ENCODE data around the gene SLC35E4.
"Not testable (repeated sequence)": the region's sequence is repeated elsewhere in the genome, so short reads cannot be mapped to it uniquely, and the experiment has no call there.

The SLC35E4 gene, protein sequence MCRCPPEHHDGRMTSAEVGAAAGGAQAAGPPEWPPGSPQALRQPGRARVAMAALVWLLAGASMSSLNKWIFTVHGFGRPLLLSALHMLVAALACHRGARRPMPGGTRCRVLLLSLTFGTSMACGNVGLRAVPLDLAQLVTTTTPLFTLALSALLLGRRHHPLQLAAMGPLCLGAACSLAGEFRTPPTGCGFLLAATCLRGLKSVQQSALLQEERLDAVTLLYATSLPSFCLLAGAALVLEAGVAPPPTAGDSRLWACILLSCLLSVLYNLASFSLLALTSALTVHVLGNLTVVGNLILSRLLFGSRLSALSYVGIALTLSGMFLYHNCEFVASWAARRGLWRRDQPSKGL

GRCh38 chr22:30635273-30636225 is at the start of gene SLC35E4:
Gene SLC35E4, plus strand, starts transcription at chr22:30635781. Its CDS starts 670 bp downstream, at chr22:30636451.
- DNase-seq = peak; percentile 97

DNA sequence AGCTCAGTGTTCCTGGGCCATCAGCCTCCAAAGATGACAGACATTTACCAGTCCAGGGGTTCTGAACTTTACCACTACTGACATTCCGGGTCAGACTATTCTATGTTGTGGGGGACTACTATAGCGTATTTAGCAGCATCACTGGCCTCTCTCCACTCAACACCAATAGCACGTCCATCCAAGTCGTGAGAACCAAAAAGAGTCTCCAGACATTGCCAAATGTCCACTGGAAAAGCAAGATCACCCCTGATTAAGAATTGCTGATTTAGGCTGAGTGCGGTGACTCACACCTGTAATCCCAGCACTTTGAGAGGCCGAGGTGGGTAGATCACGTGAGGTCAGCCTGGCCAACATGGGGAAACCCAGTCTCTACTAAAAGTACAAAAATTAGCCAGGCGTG is 49.2 kb upstream of the SLC35E4 start:
- no peak for DNase-seq

GRCh38 chr22:30591191-30591587 is 44.4 kb upstream of the SLC35E4 start:
- no peak for DNase-seq

GRCh38 chr22:30591588-30592359 is 43.8 kb upstream of the SLC35E4 start, which contains the start of gene PES1:
Gene PES1, minus strand, starts transcription at chr22:30591910. Its CDS starts 77 bp downstream, at chr22:30591833.
- peak; percentile 95 for DNase-seq

- not testable (repeated sequence) for DNase-seq
Observed at GRCh38 chr22:30592360-30592713, 43.2 kb upstream of the SLC35E4 start.

- no peak for DNase-seq
Observed at GRCh38 chr22:30596199-30596598, 39.4 kb upstream of the SLC35E4 start.

DNA sequence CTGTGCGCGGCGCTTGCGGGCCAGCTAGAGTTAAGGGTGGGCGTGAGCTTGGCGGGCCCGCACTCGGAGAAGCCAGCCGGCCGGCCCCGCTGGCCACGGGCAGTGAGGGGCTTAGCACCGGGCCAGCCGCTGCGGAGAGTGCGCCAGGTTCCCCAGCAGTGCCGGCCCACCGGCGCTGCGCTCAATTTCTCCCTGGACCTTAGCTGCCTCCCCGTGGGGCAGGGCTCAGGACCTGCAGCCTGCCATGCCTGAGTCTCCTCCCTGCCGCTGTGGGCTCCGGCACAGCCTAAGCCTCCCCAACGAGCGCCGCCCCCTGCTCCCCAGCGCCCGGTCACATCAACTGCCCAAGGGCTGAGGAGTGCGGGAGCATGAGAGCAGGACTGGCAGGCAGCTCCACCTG is 38.7 kb upstream of the SLC35E4 start:
- DNase-seq = no peak

DNA sequence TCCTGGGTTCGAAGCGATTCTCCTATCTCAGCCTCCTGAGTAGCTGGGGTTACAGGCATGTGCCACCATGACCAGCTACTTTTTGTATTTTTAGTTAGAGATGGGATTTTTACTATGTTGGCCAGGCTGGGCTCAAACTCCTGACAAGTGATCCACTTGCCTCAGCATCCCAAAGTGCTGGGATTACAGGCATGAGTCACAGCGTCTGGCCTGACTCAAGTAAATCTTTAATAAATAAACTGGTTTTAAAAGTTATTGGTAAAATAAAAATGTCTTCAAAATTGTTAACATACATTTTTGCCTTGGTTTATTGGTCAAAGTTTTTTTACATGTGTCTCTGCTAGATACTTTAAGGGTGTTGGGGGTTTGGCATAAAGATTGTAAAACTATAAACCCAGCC is 36.6 kb upstream of the SLC35E4 start:
- DNase-seq = no peak

DNA sequence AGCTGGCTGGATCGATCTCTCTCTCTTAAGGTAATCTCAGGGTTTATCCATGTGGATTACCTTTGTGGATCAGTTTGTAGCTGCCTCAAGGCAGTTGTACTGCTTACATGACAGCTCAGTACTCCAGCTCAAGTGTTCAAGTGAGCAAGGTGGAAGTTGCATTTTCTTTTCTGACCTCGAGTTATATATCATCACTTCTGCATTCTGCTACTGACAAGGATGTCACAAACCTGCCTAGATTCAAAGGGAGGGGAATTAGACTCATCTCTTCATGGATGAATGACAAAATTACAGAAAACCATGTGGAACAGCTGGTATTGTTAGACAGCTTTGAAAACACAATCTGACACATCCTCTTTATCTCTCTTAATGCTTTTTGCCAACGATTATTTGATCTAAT is 34.7 kb upstream of the SLC35E4 start:
- DNase-seq = no peak

DNA sequence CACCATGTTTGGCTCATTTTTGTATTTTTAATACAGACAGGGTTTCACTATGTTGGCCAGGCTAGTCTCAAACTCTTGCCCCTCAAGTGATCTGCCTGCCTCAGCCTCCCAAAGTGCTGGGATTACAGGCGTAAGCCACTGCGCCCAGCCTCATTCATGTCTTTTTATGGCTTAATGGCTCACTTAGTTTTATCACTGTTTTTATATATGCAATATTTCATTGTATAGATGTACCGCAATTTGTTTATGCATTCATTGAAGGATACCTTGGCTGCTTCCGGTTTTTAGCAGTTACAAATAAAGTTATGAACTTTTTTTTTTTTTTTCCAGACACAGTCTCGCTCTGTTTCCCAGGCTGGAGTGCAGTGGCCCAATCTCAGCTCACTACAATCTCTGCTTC is 34.1 kb upstream of the SLC35E4 start:
- no peak for DNase-seq

DNA sequence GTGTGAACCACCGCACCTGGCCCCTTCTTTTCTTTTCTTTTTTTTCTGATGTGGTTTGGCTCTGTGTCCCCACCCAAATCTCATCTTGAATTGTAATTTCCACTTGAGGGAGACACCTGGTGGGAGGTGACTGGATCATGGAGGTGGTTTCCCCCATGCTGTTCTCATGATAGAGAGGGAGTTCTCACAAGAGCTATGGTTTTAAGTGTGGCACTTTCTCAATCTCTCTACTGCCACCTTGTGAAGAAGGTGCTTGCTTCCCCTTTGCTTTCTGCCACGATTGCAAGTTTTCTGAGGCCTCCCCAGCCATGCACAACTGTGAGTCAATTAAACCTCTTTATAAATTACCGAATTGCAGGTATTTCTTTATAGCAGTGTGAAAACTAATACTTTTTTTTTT is 33.5 kb upstream of the SLC35E4 start:
- no peak for DNase-seq

GRCh38 chr22:30603801-30604200 is 31.8 kb upstream of the SLC35E4 start:
- no peak for DNase-seq

GRCh38 chr22:30604723-30605122 is 30.9 kb upstream of the SLC35E4 start:
- DNase-seq = no peak

GRCh38 chr22:30605449-30606110 is 30.0 kb upstream of the SLC35E4 start:
- DNase-seq = peak; percentile 56

GRCh38 chr22:30606455-30607299 is 28.9 kb upstream of the SLC35E4 start, which contains the start of gene TCN2:
Gene TCN2, plus strand, starts transcription at chr22:30607174. Its CDS starts 158 bp downstream, at chr22:30607332.
- peak; percentile 53 for DNase-seq

GRCh38 chr22:30607300-30607930 is 28.2 kb upstream of the SLC35E4 start:
- DNase-seq = no peak

DNA sequence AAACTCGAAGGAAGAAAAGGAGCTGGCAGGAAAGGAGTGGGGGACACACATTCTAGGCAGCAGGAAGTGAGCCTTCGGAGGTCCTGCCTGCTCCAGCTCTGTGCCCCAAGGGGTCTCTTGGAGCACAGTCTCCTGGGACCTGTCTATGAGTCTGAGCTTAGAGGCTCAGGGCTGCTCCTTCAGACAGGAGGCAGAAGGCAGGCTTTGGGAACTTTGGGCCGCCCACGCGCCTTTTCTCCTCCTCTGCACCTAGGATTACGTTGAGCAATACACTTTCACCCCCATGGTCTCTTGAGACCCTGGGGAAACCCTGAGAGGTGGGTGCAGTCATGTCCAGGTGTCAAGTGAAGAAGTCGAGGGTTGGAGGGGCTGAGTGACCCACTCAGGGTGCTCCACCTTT is 27.6 kb upstream of the SLC35E4 start:
- DNase-seq = no peak

DNA sequence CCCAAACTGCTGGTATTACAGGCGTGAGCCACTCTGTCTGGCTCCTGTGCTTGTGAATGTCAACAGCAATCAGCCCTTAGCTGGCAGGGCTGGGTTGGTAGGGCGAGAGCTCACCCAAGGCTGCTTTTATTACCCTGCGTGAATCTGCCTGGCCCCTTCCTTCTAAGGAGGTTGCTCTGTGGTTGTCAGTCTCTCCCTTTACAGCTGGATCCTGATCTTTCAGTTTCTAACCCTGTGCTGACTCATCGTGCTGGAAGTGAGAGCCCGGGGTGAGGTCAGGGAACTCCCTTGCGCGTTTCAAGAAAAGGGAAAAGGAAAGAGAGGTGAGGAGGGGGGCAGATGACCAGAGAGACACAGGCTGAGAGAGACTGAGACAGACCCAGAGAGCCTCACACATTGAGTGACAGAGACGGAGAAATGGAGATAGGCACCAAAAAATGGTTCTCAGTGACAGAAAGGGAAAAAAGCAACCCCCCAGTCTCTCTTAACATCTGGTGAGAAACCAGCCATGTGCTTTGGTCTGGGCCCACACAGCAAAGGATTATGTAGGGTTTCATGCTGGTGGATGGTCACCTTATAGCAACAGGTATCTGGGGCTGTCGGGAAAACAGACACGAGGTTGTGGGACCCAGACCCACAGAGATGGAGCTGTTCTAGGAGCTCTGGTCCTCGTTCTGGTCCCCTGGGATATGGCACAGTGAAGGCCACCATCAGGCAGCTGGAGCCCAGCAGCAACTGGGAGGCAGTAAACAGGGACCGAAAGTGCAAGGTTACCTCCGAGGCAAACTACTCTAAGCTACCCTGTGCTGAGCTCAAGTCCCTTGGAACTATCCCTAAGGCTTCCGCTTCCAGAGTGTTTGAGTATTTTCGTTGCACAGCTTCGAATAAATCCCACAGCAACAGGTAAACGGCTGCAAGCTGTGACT is 26.1 kb upstream of the SLC35E4 start:
- no peak for DNase-seq

DNA sequence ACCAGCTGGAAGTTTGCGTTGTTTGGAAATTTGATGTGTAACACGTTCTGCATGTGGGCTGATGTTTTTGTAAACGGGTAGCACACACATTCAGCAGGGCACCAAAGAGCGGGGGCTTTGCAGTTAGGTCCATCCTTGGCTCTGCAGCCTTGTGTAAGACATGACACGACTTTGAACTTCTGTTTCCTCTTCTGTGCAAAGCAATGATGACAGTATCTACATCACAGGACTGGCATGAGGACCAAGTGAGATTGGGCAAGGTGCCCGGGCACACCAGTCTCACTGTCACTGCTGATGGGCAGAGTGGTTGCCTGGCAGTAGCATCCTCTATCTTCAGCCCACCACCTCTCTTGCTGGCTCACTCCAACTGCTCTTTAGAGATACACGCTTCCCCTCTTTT is 25.3 kb upstream of the SLC35E4 start:
- no peak for DNase-seq

DNA sequence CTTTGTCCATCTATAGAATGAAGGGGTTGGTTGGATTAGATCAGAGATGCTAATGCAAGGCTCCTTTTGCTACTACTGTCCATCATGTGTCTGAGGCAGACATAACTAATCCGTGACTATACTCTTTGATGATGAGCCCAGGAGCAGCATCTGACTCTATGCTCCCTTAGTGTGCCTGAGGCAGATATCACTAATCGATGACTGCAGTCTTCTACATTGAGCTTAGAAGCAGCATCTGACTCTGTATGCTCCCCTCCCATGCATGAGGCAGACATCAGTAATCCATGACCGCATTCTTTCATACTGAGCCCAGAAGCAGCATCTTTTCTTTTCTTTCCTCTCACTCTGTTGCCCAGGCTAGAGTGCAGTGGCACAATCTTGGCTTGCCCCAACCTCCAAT is 24.4 kb upstream of the SLC35E4 start:
- DNase-seq = no peak
